HPDE6-E6E7 (cell line): ENCODE measurements around the gene PPIG.
"Not testable (repeated sequence)": the region's sequence is repeated elsewhere in the genome, so short reads cannot be mapped to it uniquely, and the experiment has no call there.

ENCODE experiments used
- DNase-seq: peaks from one replicate; pipeline ENCODE4 v3.0.0; 2011; ENCODE audit warnings: missing footprints; ENCODE audit errors: extremely low spot score

Gene PPIG

GRCh38 chr2:169590804-169591203, 6.7 kb downstream of the PPIG start:
- DNase-seq, result no peak

GRCh38 chr2:169596546-169596945, 12.4 kb downstream of the PPIG start:
- DNase-seq, result not testable (repeated sequence)

DNA sequence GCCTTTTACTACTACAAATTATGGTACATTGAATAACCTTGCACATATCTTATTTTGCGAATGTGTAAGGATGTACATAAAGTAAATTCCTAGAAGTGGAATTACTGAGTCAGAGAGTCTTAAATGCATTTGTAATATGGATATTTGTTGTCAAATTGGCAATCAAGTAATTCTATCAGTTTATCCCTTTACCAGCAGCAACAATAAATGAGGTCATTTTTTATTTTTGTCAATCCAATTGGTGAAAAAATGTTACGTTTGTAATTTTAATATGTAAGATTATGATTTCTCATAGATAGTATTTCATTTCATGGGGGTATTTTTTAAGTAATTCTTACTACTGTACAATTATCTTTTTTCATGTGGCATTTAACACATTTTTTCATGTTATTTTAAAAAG, 14.8 kb downstream of the PPIG start:
- DNase-seq, result no peak

GRCh38 chr2:169599568-169599967, 15.4 kb downstream of the PPIG start:
- no peak for DNase-seq

- DNase-seq, result no peak
These were observed 25.1 kb downstream of the PPIG start for GRCh38 chr2:169609264-169609663.

GRCh38 chr2:169613876-169614275, 29.7 kb downstream of the PPIG start:
- DNase-seq, result no peak

- DNase-seq, result not testable (repeated sequence)
These were observed 31.8 kb downstream of the PPIG start for GRCh38 chr2:169615982-169616381.

- no peak for DNase-seq
These were observed 35.8 kb downstream of the PPIG start for GRCh38 chr2:169619946-169620345.

GRCh38 chr2:169620509-169620908, 36.4 kb downstream of the PPIG start:
- no peak for DNase-seq

DNA sequence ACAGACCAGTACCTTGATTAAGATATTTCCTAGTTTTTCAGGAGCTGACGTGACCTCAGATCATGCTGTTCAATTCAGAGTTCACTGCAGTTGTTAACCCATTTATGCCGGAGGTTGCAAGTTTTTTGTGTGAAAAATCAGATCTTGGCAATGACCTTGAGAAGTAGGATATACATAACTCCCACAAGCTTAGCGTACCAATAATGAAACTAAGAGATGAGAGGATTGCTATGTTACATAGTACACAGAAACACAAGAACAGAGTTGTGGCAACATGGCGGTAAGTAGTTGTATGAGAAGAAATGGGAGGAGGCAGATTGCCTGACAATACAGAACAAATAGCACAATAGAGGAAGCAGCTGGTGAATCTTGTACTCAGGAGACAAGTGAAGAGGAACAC, 39.1 kb downstream of the PPIG start:
- no peak for DNase-seq

DNA sequence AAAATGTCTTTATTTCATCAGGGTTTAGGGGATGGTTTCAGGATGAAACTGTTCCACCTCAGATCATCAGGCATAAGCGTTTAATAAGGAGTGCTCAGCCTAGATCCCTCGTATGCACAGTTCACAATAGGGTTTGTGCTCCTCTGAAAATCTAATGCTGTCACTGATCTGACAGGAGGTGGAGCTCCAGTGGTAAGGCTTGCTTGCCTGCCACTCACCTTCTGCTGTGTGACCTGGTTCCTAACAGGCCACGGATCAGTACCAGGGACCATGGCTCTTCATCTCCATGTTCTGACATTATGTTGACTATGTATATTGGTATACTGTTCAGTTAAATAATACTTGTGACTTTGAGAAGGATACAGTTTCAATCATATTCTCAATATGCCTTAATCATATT, 41.6 kb downstream of the PPIG start:
- DNase-seq, result no peak

- no peak for DNase-seq
These were observed 52.4 kb downstream of the PPIG start for GRCh38 chr2:169636440-169637097.

DNA sequence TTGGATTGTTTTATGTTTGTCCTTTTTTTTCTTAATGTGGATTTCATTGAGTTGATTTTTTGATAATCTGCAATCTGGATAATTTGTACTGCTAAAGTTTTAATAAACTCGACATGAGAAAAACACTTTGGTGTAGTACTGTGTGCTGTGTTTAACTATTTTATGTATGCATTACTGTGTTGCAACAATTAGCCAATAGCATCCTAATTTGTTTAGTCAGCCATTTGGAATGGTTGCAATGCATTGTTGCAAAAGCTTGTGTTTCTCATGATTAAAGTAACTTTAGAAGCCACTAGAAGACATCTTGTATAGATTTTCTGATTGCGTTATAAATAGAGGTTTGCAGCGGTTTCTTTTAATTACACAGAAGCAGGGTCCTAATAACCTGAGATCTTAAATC, 53.5 kb downstream of the PPIG start:
- DNase-seq, result no peak

DNA sequence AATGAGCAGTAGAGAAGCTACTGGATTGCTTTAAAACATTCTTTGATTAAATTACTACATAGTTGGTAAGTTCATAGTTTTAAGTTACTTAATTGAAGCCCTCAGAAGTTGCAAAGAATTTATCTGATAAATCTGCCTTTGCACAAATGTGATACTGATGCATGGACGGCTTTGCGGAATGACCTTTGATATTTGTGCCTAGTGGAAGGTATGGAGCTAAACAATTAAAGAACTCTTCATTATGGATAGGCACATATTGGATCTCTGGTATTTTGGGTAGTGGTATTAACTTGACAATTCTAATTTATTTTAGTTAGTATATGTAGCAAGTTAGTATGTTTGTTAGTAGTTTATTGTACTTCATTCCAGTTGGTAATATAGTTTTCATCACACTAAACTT, 56.0 kb downstream of the PPIG start:
- DNase-seq, result no peak

- no peak for DNase-seq
These were observed 57.3 kb downstream of the PPIG start for GRCh38 chr2:169641464-169641863.

DNA sequence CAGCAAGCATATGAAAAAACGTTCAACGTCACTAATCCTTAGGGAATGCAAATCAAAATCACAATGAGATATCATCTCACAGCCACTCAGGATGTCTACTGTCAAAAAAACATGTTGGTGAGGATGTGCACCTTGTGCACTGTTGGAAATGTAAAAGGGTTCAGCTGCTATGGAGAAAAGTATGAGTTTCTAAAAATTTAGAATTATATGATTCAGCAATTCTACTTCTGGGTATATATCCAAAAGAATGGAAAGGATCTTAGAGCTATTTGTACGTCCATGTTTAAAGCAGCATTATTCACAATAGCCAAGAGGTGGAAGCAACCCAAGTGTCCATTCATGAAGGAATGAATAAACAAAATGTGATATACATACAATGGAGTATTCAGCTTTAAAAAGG, 60.0 kb downstream of the PPIG start:
- no peak for DNase-seq

DNA sequence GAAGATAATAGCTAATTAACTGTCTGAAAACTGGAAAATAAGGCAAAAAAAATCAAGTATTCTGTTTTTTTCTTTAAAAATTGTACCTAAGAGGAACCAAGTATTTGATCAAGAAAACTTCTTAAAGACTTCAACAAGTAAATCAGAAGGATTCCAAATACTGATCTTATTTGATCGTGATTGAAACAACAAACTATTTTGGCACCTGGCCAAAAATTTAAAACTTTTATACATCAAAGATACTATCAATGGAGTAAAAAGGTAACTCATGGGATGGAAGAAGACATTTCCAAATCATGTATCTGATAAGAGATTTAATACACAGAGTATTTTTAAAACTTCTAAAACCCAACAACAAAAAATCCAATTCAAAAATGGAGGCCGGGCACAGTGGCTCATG, 63.3 kb downstream of the PPIG start:
- DNase-seq, result no peak

GRCh38 chr2:169649278-169649677, 65.1 kb downstream of the PPIG start:
- DNase-seq, result no peak

DNA sequence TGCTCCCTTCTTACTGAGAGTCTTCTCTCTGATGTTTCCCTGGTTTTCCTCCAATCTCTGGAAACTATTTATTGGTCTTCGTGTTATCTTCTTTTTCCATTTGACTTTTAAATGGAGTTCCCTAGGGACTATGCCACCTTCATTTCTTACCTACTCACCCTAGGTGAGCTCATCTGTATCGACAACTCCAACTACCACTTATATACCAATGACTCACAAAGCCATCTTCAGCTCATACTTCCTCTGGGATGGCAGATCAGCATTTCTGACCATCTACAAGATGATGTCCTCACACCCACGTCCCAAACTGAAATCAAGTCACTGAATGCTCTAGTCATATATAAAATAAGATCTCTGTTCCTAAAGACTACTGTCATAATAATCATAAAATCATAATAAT, 69.5 kb downstream of the PPIG start:
- DNase-seq, result no peak

DNA sequence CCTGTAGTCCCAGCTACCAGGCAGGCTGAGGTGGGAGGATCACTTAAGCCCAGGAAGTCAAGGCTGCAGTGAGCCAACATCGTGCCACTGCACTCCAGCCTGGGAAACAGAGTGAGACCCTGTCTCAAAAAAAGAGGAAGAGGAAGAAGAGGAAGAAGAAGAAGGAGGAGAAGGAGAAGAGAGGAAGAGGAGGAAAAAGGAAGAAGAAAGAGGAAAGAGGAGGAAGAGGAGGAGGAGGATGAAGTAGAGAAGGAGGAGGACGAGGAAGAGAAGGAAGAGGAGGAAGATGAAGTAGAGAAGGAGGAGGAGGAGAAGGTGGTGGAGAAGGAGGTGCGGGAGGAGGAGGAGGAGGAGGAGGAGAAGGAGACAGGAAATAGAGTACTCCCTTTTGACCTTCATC, 72.0 kb downstream of the PPIG start:
- DNase-seq, result no peak

DNA sequence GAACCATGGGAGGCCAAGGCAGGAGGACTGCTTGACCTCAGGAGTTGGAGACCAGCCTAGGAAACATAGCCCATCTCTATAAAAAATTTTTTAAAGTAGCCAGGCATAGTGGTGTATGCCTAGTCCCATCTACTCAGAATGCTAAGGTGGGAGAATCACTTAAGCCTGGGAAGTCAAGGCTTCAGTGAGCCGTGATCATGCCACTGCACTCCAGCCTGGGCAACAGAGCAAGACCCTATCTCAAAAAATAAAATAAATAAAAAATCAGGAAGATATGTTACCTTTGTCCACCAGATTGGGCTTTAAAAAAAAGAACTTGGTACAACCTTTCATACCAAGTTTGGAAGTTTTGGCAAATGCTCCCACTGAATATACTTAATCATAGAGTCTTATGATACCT, 74.7 kb downstream of the PPIG start:
- DNase-seq, result no peak

- no peak for DNase-seq
These were observed 75.2 kb downstream of the PPIG start for GRCh38 chr2:169659320-169659719.

- DNase-seq, result no peak
These were observed 77.1 kb downstream of the PPIG start for GRCh38 chr2:169661265-169661664.

DNA sequence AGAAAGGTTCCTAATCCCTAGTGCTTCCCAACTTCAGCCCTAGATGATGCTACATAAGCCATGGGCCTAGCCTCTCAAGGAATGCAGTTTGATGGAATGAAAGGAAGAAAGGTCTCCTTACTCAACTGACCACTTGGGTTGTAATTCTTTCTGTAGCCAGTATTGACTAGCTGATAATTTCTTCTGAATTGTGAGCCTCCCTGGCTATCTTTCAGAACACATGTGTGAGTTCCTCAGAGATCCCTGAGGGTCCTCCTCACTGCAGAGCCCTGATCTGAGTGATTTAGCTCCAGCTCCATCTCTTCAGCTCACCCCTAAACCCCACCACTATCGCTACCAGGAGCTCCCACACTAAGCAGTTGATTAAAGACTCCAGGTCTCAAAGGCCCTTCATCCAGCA, 78.6 kb downstream of the PPIG start:
- no peak for DNase-seq
